HepG2 (cell line): ENCODE data around the gene DPH1. TPM values are rescaled to one million over a fixed set of nuclear protein-coding genes. Genes with fewer than 3 reads are reported as not detected.

Source experiments
- CBX1 ChIP-seq: IDR thresholded peaks from one replicate; pipeline ENCODE4 v1.6.1; 2016; ENCODE audit warnings: antibody characterized with exemption, low read depth
- CCDC6 ChIP-seq: sonication (generic); formaldehyde crosslinking; IDR thresholded peaks from 2 replicates; pipeline ENCODE4 v1.8.1; 2022; ENCODE audit warnings: mild to moderate bottlenecking, missing genetic modification reagents, moderate library complexity
- FOXA1 ChIP-seq, 2 experiments: fragments of 450-650 bp in 1 of 2; sonication (generic) in 1 of 2; formaldehyde crosslinking in 1 of 2; IDR thresholded peaks; 2 replicates each; pipeline versions ENCODE4 v1.4.0 to v1.6.1; 2016 to 2020; ENCODE audit warnings: missing genetic modification reagents in 1 of 2
- HIC2 ChIP-seq: sonication (generic); formaldehyde crosslinking; IDR thresholded peaks from 2 replicates; pipeline ENCODE4 v1.9.0; 2022; ENCODE audit warnings: low read depth, missing genetic modification reagents
- KAT7 ChIP-seq: IDR thresholded peaks from 2 replicates; pipeline ENCODE4 v1.6.1; 2018; ENCODE audit warnings: borderline replicate concordance, missing compliant biosample characterization
- KDM6A ChIP-seq: IDR thresholded peaks from 2 replicates; pipeline ENCODE4 v1.6.1; 2016; ENCODE audit warnings: low read depth
- KLF16 ChIP-seq, 2 experiments: sonication (generic) in 1 of 2; formaldehyde crosslinking in 1 of 2; IDR thresholded peaks; 2 replicates each; pipeline versions ENCODE4 v1.6.1 to v1.8.0; 2016 to 2023; ENCODE audit warnings: missing genetic modification reagents in 2 of 2, missing compliant biosample characterization in 1 of 2
- MAZ ChIP-seq, 2 experiments: sonication (generic) in 1 of 2; formaldehyde crosslinking in 1 of 2; IDR thresholded peaks; 2 replicates each; pipeline versions ENCODE4 v1.5.0 to v1.6.1; 2012 to 2020; ENCODE audit warnings: low read depth in 2 of 2, mild to moderate bottlenecking in 2 of 2, borderline replicate concordance in 1 of 2, improper control_type of control experiment in 1 of 2, low read length in 1 of 2, missing genetic modification reagents in 1 of 2, moderate library complexity in 1 of 2
- MXI1 ChIP-seq: IDR thresholded peaks from 3 replicates; pipeline ENCODE4 v1.6.1; 2012; ENCODE audit warnings: low read depth, low read length, inconsistent platforms, borderline replicate concordance
- NCOA5 ChIP-seq: sonication (generic); formaldehyde crosslinking; IDR thresholded peaks from 2 replicates; pipeline ENCODE4 v1.4.0; 2020; ENCODE audit warnings: missing genetic modification reagents
- SRSF4 ChIP-seq: fragments of 200-400 bp; formaldehyde crosslinking; IDR thresholded peaks from one replicate; pipeline ENCODE4 v1.6.1; 2018; ENCODE audit warnings: mild to moderate bottlenecking, low read depth, low read length, moderate library complexity; ENCODE audit not compliant: poor library complexity, severe bottlenecking
- ZBTB43 ChIP-seq: sonication (generic); formaldehyde crosslinking; conservative IDR thresholded peaks from 2 replicates; pipeline ENCODE4 v1.4.0; 2020; ENCODE audit warnings: missing genetic modification reagents
- ZKSCAN8 ChIP-seq: IDR thresholded peaks from 2 replicates; pipeline ENCODE4 v1.6.1; 2016; ENCODE audit warnings: borderline replicate concordance, missing genetic modification reagents, missing compliant biosample characterization
- ZMYM4 ChIP-seq: sonication (generic); formaldehyde crosslinking; IDR thresholded peaks from 2 replicates; pipeline ENCODE4 v1.8.1; 2023; ENCODE audit warnings: mild to moderate bottlenecking, missing genetic modification reagents
- ZNF251 ChIP-seq: sonication (generic); formaldehyde crosslinking; IDR thresholded peaks from 2 replicates; pipeline ENCODE4 v1.9.0; 2021; ENCODE audit warnings: mild to moderate bottlenecking, missing genetic modification reagents
- ZNF432 ChIP-seq: sonication (generic); formaldehyde crosslinking; IDR thresholded peaks from 2 replicates; pipeline ENCODE4 v1.5.0; 2020; ENCODE audit warnings: missing genetic modification reagents, mild to moderate bottlenecking, borderline replicate concordance
- ZNF567 ChIP-seq: sonication (generic); formaldehyde crosslinking; IDR thresholded peaks from 2 replicates; pipeline ENCODE4 v1.8.1; 2023; ENCODE audit warnings: mild to moderate bottlenecking, missing genetic modification reagents, borderline replicate concordance
- ZNF747 ChIP-seq: sonication (generic); formaldehyde crosslinking; IDR thresholded peaks from 2 replicates; pipeline ENCODE4 v1.8.1; 2023; ENCODE audit warnings: missing genetic modification reagents, mild to moderate bottlenecking, borderline replicate concordance
- ZNF75D ChIP-seq: sonication (generic); formaldehyde crosslinking; IDR thresholded peaks from 2 replicates; pipeline ENCODE4 v1.8.1; 2023; ENCODE audit warnings: missing genetic modification reagents, mild to moderate bottlenecking, borderline replicate concordance
- ZNF768 ChIP-seq: sonication (generic); formaldehyde crosslinking; IDR thresholded peaks from 2 replicates; pipeline ENCODE4 v1.4.0; 2020; ENCODE audit warnings: missing genetic modification reagents
- ZNF878 ChIP-seq: sonication (generic); formaldehyde crosslinking; IDR thresholded peaks from 2 replicates; pipeline ENCODE4 v1.8.1; 2023; ENCODE audit warnings: mild to moderate bottlenecking, missing genetic modification reagents, moderate library complexity
- polyA plus RNA-seq, 8 experiments: library from polyadenylated mRNA; depleted of rRNA in 3 of 8; stranded (reverse) in 7 of 8; unstranded in 1 of 8; fragments of >200 nt; fragmentation: Illumina TruSeq in 4 of 8; extraction: Trizol in 4 of 8; gene quantifications; 2 replicates each; pipeline versions ENCODE4 v1.2.1 to v1.2.3, GENCODE V29; 2011 to 2016; ENCODE audit warnings: low read depth in 4 of 8, missing spikeins in 1 of 8, mixed read lengths in 1 of 8; ENCODE audit not compliant: insufficient read depth in 1 of 8
- total RNA-seq, 5 experiments: library from RNA; depleted of rRNA; stranded (reverse); fragments of >200 nt; fragmentation: Illumina TruSeq; extraction: Trizol; gene quantifications; 2 replicates each; pipeline ENCODE4 v1.2.3, GENCODE V29; 2016; ENCODE audit warnings: low read depth in 1 of 5
- TF ChIP-seq, protein P1 (sequence below): sonication (generic); formaldehyde crosslinking; IDR thresholded peaks from 2 replicates; pipeline ENCODE4 v1.8.1; 2023; ENCODE audit warnings: mild to moderate bottlenecking, missing genetic modification reagents
- TF ChIP-seq, protein P2 (sequence below): sonication (generic); formaldehyde crosslinking; IDR thresholded peaks from 2 replicates; pipeline ENCODE4 v1.8.1; 2023; ENCODE audit warnings: mild to moderate bottlenecking, moderate library complexity, missing genetic modification reagents

Gene DPH1
- total and polyA plus RNA-seq, 2 of the 13 experiments (the other 11 are each of a cell fraction or from before 2014, with no cell fraction given): 25.3 to 42.8 TPM

DNA sequence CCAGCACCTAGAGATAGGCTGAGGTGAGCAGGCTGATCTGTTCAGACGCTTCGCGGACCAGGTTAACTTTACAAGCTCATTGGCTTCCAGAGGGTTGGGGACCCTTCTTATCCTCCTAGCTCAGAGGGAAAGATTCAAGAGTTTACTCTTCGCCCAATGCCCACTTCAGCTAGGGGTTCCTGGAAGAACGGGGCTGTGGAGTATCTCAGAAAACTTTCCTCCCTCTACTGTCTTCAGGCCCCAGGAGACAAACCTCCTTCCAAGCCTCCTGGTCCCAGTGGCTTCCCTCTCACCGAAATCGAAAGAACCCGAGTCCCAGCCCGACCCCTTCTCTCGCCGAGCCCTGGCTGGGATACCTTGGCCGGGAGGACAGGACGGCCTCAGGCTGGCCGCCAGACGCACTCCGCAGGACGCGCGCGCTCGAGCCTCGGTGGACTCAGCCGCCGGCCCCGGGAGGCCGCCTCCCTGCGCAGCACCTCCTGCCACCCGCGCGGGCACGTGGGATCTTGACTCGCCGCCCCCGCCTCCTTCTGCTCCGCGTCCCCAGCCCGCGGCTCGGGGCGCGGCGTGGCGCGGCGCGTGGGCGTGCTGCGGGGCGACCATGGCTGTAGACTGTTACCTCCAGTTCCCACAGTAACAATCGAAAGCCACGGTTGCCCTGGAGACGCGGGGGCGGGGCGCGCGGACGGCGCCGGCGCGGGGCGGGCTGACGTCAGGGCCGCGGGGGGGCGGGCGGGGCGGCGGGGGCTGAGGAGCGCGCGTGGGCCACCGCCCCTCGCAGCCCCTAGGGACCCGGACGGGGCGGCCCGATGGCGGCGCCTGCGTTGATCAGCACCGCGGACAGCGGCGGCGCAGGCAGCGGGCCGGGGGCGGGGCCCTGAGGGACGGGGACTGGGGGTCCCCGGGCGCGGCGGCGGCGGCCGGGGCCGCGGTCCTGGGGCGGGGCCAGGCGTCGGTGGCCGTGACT, 19.7 kb downstream of the DPH1 start (continued):
- no peak for TF ChIP-seq MAZ (IDR thresholded peaks at IDR 0.05; ENCODE audit: borderline replicate concordance, low read depth, low read length)
- 0 out of 2 replicates have a peak, but pooled peaks have one; percentile 26 for TF ChIP-seq MAZ (CRISPR knock-in tag; IDR thresholded peaks at IDR 0.05; ENCODE audit: low read depth)
- no peak; a peak in 1 of 4 replicates for TF ChIP-seq KLF16 (CRISPR knock-in tag; IDR thresholded peaks at IDR 0.05)
- TF ChIP-seq ZNF567 (CRISPR knock-in tag): no peak
- no peak for TF ChIP-seq FOXA1 (IDR thresholded peaks at IDR 0.05)
- no peak for TF ChIP-seq FOXA1 (CRISPR knock-in tag; IDR thresholded peaks at IDR 0.05)
- no peak for TF ChIP-seq ZNF251 (CRISPR knock-in tag)
- no peak for TF ChIP-seq ZBTB43 (CRISPR knock-in tag)
- TF ChIP-seq ZNF432 (CRISPR knock-in tag): no peak
- TF ChIP-seq CBX1: no peak
- peak; percentile 84; the same call in 2 of the 3 replicates for TF ChIP-seq MXI1
- TF ChIP-seq ZKSCAN8 (CRISPR knock-in tag): no peak
- TF ChIP-seq HIC2 (CRISPR knock-in tag): no peak
- TF ChIP-seq KAT7 (CRISPR knock-in tag): no peak
- TF ChIP-seq ZMYM4 (CRISPR knock-in tag): no peak
- TF ChIP-seq, protein P1, sequence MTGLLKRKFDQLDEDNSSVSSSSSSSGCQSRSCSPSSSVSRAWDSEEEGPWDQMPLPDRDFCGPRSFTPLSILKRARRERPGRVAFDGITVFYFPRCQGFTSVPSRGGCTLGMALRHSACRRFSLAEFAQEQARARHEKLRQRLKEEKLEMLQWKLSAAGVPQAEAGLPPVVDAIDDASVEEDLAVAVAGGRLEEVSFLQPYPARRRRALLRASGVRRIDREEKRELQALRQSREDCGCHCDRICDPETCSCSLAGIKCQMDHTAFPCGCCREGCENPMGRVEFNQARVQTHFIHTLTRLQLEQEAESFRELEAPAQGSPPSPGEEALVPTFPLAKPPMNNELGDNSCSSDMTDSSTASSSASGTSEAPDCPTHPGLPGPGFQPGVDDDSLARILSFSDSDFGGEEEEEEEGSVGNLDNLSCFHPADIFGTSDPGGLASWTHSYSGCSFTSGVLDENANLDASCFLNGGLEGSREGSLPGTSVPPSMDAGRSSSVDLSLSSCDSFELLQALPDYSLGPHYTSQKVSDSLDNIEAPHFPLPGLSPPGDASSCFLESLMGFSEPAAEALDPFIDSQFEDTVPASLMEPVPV (CRISPR knock-in tag): no peak
- peak; percentile 53; the same call in 1 of the 2 replicates for TF ChIP-seq CCDC6 (CRISPR knock-in tag)
- TF ChIP-seq ZNF747 (CRISPR knock-in tag): no peak
- TF ChIP-seq ZNF878 (CRISPR knock-in tag): no peak
- TF ChIP-seq ZNF75D (CRISPR knock-in tag): no peak
- TF ChIP-seq, protein P2, sequence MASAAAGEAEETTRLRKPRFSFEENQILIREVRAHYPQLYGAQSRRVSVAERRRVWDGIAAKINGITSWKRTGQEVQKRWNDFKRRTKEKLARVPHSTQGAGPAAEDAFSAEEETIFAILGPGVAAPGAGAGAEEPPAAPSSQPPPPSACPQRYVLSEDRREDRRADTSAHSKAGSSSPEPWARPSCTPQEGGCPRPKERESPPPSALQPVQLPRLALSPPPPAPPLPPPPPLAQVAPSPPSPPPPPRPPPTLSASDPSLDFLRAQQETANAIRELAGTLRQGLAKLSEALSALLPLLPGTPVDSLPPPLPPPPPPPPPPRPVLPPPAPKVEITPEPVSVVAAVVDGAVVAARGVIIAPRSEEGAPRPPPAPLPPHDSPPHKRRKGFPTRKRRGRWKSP: no peak
- no peak for TF ChIP-seq SRSF4
- peak; percentile 50; the same call in 1 of the 2 replicates for TF ChIP-seq ZNF768 (CRISPR knock-in tag)
- TF ChIP-seq NCOA5 (CRISPR knock-in tag): no peak
- no peak for TF ChIP-seq KDM6A
